ENCODE results near the gene BANF2.

- no peak for TF ChIP-seq CTCF (IDR thresholded peaks at IDR 0.05)
- TF ChIP-seq POLR2A (IDR thresholded peaks at IDR 0.05) = no peak
Measured at GRCh38 chr20:17776551-17776950, 76.8 kb downstream of the BANF2 start.
